HL-60 (cell line): ENCODE results near the gene ZZZ3.

Experiments
- DNase-seq, 2 experiments: peaks; one replicate each; pipeline ENCODE4 v3.0.0-alpha.2; 2010 to 2020; ENCODE audit warnings: low read depth in 1 of 2, low spot score in 1 of 2
- H3K27ac ChIP-seq: fragments of 250-450 bp; sonication (Bioruptor Pico); replicated peaks from 2 replicates; pipeline ENCODE4 v1.5.1; 2020; ENCODE audit warnings: mild to moderate bottlenecking, moderate library complexity
- H3K27me3 ChIP-seq: fragments of 250-450 bp; sonication (Bioruptor Pico); 2 replicates; pipeline ENCODE4 v1.5.1; 2021; ENCODE audit warnings: mild to moderate bottlenecking, moderate library complexity; ENCODE audit not compliant: insufficient read depth, poor library complexity, severe bottlenecking
- H3K4me3 ChIP-seq: replicated peaks from 2 replicates; pipeline ENCODE4 v1.5.1; 2011; ENCODE audit warnings: mild to moderate bottlenecking, control low read depth, low read length; ENCODE audit not compliant: insufficient read depth
- GABPA ChIP-seq: IDR thresholded peaks from 2 replicates; pipeline ENCODE4 v1.6.1; 2012; ENCODE audit warnings: low read depth
- POLR2AphosphoS5 ChIP-seq: IDR thresholded peaks from 2 replicates; pipeline ENCODE4 v1.6.1; 2012; ENCODE audit warnings: low read depth
- SPI1 ChIP-seq: IDR thresholded peaks from 2 replicates; pipeline ENCODE4 v1.6.1; 2012; ENCODE audit warnings: low read depth, mild to moderate bottlenecking, borderline replicate concordance
- TF ChIP-seq, protein P1 (sequence below): IDR thresholded peaks from 2 replicates; pipeline ENCODE4 v1.6.1; 2012; ENCODE audit warnings: low read depth; ENCODE audit not compliant: insufficient replicate concordance
- TF ChIP-seq, protein P2 (sequence below): IDR thresholded peaks from one replicate; pipeline ENCODE4 v1.5.1; 2011; ENCODE audit warnings: low read length, control low read depth, inconsistent platforms; ENCODE audit not compliant: insufficient read depth

ZZZ3 gene

DNA sequence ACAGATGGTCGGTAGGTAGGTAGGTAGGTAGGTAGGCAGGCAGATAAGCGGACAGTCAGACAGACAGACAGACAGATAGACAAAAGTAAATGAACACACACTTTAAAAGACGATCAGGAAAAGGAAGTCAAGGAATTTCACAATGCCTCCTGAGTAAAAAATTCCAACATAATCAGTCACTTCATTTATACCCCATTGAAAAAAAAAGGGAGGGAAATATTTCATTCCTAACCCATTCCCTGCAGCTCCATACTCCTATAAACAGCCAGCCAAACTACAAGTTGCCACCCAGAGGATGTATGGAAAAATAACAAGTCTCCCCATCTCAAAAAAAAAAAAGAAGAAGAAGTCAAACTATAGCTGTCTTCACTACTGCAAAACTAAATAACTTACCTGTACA lies 43.4 kb downstream of the ZZZ3 start:
- Histone ChIP-seq H3K4me3 (no peak overlapping the region), H3K27me3 (no peaks in the 10 kb centered on the region), H3K27ac (no peak overlapping the region)
- DNase-seq, result no peak
- TF ChIP-seq POLR2AphosphoS5 (no peak), SPI1 (no peak), GABPA (no peak)
- TF ChIP-seq, protein P1, sequence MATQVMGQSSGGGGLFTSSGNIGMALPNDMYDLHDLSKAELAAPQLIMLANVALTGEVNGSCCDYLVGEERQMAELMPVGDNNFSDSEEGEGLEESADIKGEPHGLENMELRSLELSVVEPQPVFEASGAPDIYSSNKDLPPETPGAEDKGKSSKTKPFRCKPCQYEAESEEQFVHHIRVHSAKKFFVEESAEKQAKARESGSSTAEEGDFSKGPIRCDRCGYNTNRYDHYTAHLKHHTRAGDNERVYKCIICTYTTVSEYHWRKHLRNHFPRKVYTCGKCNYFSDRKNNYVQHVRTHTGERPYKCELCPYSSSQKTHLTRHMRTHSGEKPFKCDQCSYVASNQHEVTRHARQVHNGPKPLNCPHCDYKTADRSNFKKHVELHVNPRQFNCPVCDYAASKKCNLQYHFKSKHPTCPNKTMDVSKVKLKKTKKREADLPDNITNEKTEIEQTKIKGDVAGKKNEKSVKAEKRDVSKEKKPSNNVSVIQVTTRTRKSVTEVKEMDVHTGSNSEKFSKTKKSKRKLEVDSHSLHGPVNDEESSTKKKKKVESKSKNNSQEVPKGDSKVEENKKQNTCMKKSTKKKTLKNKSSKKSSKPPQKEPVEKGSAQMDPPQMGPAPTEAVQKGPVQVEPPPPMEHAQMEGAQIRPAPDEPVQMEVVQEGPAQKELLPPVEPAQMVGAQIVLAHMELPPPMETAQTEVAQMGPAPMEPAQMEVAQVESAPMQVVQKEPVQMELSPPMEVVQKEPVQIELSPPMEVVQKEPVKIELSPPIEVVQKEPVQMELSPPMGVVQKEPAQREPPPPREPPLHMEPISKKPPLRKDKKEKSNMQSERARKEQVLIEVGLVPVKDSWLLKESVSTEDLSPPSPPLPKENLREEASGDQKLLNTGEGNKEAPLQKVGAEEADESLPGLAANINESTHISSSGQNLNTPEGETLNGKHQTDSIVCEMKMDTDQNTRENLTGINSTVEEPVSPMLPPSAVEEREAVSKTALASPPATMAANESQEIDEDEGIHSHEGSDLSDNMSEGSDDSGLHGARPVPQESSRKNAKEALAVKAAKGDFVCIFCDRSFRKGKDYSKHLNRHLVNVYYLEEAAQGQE, result no peak
- TF ChIP-seq, protein P2, sequence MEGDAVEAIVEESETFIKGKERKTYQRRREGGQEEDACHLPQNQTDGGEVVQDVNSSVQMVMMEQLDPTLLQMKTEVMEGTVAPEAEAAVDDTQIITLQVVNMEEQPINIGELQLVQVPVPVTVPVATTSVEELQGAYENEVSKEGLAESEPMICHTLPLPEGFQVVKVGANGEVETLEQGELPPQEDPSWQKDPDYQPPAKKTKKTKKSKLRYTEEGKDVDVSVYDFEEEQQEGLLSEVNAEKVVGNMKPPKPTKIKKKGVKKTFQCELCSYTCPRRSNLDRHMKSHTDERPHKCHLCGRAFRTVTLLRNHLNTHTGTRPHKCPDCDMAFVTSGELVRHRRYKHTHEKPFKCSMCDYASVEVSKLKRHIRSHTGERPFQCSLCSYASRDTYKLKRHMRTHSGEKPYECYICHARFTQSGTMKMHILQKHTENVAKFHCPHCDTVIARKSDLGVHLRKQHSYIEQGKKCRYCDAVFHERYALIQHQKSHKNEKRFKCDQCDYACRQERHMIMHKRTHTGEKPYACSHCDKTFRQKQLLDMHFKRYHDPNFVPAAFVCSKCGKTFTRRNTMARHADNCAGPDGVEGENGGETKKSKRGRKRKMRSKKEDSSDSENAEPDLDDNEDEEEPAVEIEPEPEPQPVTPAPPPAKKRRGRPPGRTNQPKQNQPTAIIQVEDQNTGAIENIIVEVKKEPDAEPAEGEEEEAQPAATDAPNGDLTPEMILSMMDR, result no peak

- Histone ChIP-seq H3K27me3 (no peaks in the 10 kb centered on the region), H3K27ac (no peak overlapping the region), H3K4me3 (no peak overlapping the region)
- TF ChIP-seq, protein P2, result no peak
- TF ChIP-seq POLR2AphosphoS5 (no peak), SPI1 (no peak)
- no peak for DNase-seq
These were observed 45.6 kb downstream of the ZZZ3 start for GRCh38 chr1:77636864-77637263.
